Stimulated activated CD4-positive, alpha-beta T cell treated with anti-CD3 and anti-CD28 coated beads, TNF-alpha, amount 100 ng/mL, for 1 hour (primary cell): ENCODE data around the gene NLRC3.

Source experiments
- DNase-seq, 3 donors: peaks; one replicate each; pipeline ENCODE4 v3.0.0-alpha.2; 2020; ENCODE audit warnings: low read depth in 3 of 3, low spot score in 1 of 3

The NLRC3 gene

GRCh38 chr16:3580251-3580651 is 3.0 kb upstream of the NLRC3 start:
- DNase-seq = no peak

- no peak for DNase-seq
These were observed 2.6 kb upstream of the NLRC3 start for GRCh38 chr16:3579776-3580175.

GRCh38 chr16:3578610-3579551 is 1.7 kb upstream of the NLRC3 start:
- peak in 1 of 3 donors; percentile 14 for DNase-seq

GRCh38 chr16:3578121-3578520 is 918 bp upstream of the NLRC3 start:
- DNase-seq = peak in 2 of 3 donors; percentile 18 to 20

GRCh38 chr16:3576211-3576610 is 992 bp downstream of the NLRC3 start:
- DNase-seq = no peak

- no peak for DNase-seq
These were observed 1.7 kb downstream of the NLRC3 start for GRCh38 chr16:3575491-3575890.

GRCh38 chr16:3574195-3574594 is 3.0 kb downstream of the NLRC3 start:
- DNase-seq = no peak

GRCh38 chr16:3573146-3573815 is 3.9 kb downstream of the NLRC3 start:
- DNase-seq = no peak

GRCh38 chr16:3570420-3571062 is 6.7 kb downstream of the NLRC3 start:
- no peak for DNase-seq

GRCh38 chr16:3569851-3570250 is 7.4 kb downstream of the NLRC3 start:
- DNase-seq = no peak

- DNase-seq = no peak
These were observed 10.2 kb downstream of the NLRC3 start for GRCh38 chr16:3566990-3567389.

GRCh38 chr16:3564889-3565141 is 12.4 kb downstream of the NLRC3 start:
- DNase-seq = no peak

- DNase-seq = no peak
These were observed 12.9 kb downstream of the NLRC3 start for GRCh38 chr16:3564130-3564888.

- DNase-seq = no peak
These were observed 14.2 kb downstream of the NLRC3 start for GRCh38 chr16:3562914-3563480.

- no peak for DNase-seq
These were observed 15.6 kb downstream of the NLRC3 start for GRCh38 chr16:3561626-3562025.

- no peak for DNase-seq
These were observed 22.8 kb downstream of the NLRC3 start for GRCh38 chr16:3554351-3554928.

- no peak for DNase-seq
These were observed 23.9 kb downstream of the NLRC3 start for GRCh38 chr16:3553138-3553923.

- no peak for DNase-seq
These were observed 26.1 kb downstream of the NLRC3 start for GRCh38 chr16:3550851-3551847.

- DNase-seq = no peak
These were observed 27.3 kb downstream of the NLRC3 start for GRCh38 chr16:3549906-3550305.
